Erythroblast (primary cell): ENCODE results near the gene MAP6.

Experiments
- GATA1 ChIP-seq: IDR thresholded peaks from 2 replicates; pipeline ENCODE4 v1.6.1; 2011; ENCODE audit warnings: low read depth, mild to moderate bottlenecking, control low read depth, low read length, moderate library complexity
- POLR2A ChIP-seq: IDR thresholded peaks from 2 replicates; pipeline ENCODE4 v1.6.1; 2011; ENCODE audit warnings: mild to moderate bottlenecking, low read length

DNA sequence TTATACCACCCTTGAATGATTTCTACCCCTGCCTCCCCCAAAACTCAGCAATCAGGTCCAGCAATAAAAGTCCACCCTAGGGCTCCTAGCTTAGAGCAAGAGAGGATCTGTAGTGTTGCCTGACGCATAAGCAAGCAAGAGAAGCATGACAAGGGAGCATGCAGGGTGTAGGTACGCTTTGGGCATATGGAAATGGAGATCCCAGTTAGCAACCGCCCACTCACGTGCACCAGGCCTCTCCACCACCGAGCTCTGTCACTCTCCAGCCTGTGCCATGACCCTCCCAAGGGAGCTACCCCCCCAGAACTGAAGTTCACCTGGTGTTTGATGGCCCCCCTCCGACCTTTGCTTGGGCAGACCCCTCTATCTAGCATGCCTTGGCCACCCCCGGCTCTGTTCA lies 67.3 kb downstream of the MAP6 start:
- TF ChIP-seq POLR2A (no peak), GATA1 (no peak)
